ENCODE results near the gene TNFRSF19. TPM values are rescaled to one million over a fixed set of nuclear protein-coding genes. Genes with fewer than 3 reads are reported as not detected.

Gene TNFRSF19
- total and polyA plus RNA-seq, 2 of the 13 experiments (the other 11 are each of a cell fraction or from before 2014, with no cell fraction given), result 75.3 to 77.7 TPM

DNA sequence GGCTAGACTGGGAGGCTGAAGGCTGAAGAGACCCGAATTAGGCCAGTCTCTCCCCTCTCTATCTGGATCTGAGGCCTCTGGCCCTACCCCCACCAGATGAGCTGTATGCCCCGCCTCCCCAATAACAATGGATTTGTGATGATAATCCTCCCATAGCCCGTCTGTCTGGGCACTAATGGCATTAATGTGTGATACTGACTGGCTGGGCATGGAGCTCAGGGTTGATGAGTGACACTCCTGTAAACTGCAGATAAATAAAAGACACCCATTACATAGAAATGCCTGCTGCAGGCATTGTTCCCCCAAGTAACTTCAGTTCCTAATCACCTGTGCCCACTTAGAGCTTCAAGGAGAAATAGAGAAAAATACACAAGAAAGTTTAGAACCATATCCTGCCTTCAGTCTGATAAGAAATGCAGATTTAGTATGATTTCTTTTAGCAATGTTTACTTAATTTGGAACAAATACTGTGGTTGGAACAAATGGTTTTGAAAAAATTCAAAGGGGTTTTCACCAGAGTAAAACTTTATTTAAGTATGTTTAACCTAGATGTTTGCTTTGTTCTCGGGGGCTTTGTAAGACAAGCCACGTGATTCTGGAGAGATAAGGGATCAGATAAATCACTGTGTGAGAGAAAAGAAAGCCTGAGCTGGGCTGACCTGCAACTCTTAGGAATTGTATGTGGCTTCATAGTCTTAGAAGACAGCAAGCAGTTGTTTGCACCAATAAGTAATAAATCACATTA lies 60.3 kb downstream of the TNFRSF19 start (continued):
- TF ChIP-seq, protein P1, sequence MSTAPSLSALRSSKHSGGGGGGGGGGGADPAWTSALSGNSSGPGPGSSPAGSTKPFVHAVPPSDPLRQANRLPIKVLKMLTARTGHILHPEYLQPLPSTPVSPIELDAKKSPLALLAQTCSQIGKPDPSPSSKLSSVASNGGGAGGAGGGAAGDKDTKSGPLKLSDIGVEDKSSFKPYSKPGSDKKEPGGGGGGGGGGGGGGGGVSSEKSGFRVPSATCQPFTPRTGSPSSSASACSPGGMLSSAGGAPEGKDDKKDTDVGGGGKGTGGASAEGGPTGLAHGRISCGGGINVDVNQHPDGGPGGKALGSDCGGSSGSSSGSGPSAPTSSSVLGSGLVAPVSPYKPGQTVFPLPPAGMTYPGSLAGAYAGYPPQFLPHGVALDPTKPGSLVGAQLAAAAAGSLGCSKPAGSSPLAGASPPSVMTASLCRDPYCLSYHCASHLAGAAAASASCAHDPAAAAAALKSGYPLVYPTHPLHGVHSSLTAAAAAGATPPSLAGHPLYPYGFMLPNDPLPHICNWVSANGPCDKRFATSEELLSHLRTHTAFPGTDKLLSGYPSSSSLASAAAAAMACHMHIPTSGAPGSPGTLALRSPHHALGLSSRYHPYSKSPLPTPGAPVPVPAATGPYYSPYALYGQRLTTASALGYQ (CRISPR knock-in tag; IDR thresholded peaks at IDR 0.05), result peak; percentile 67; the same call in 1 of the 2 replicates
- TF ChIP-seq CREM (IDR thresholded peaks at IDR 0.05), result peak; percentile 83
- TF ChIP-seq CREM (CRISPR knock-in tag; IDR thresholded peaks at IDR 0.05), result no peak
- TF ChIP-seq, protein P2, sequence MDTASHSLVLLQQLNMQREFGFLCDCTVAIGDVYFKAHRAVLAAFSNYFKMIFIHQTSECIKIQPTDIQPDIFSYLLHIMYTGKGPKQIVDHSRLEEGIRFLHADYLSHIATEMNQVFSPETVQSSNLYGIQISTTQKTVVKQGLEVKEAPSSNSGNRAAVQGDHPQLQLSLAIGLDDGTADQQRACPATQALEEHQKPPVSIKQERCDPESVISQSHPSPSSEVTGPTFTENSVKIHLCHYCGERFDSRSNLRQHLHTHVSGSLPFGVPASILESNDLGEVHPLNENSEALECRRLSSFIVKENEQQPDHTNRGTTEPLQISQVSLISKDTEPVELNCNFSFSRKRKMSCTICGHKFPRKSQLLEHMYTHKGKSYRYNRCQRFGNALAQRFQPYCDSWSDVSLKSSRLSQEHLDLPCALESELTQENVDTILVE (CRISPR knock-in tag; IDR thresholded peaks at IDR 0.05), result no peak
- no peak for TF ChIP-seq SMAD3 (CRISPR knock-in tag; IDR thresholded peaks at IDR 0.05)
- TF ChIP-seq KDM3A (CRISPR knock-in tag; IDR thresholded peaks at IDR 0.05; ENCODE audit: low read depth), result no peak
- peak; percentile 92 for TF ChIP-seq GFI1 (CRISPR knock-in tag; IDR thresholded peaks at IDR 0.05; ENCODE audit: borderline replicate concordance)
- TF ChIP-seq ZNF598 (CRISPR knock-in tag; IDR thresholded peaks at IDR 0.05; ENCODE audit: borderline replicate concordance), result no peak
- TF ChIP-seq MAFG (CRISPR knock-in tag; IDR thresholded peaks at IDR 0.05), result no peak
- no peak for TF ChIP-seq SALL1 (CRISPR knock-in tag; IDR thresholded peaks at IDR 0.05)
- TF ChIP-seq, protein P3, sequence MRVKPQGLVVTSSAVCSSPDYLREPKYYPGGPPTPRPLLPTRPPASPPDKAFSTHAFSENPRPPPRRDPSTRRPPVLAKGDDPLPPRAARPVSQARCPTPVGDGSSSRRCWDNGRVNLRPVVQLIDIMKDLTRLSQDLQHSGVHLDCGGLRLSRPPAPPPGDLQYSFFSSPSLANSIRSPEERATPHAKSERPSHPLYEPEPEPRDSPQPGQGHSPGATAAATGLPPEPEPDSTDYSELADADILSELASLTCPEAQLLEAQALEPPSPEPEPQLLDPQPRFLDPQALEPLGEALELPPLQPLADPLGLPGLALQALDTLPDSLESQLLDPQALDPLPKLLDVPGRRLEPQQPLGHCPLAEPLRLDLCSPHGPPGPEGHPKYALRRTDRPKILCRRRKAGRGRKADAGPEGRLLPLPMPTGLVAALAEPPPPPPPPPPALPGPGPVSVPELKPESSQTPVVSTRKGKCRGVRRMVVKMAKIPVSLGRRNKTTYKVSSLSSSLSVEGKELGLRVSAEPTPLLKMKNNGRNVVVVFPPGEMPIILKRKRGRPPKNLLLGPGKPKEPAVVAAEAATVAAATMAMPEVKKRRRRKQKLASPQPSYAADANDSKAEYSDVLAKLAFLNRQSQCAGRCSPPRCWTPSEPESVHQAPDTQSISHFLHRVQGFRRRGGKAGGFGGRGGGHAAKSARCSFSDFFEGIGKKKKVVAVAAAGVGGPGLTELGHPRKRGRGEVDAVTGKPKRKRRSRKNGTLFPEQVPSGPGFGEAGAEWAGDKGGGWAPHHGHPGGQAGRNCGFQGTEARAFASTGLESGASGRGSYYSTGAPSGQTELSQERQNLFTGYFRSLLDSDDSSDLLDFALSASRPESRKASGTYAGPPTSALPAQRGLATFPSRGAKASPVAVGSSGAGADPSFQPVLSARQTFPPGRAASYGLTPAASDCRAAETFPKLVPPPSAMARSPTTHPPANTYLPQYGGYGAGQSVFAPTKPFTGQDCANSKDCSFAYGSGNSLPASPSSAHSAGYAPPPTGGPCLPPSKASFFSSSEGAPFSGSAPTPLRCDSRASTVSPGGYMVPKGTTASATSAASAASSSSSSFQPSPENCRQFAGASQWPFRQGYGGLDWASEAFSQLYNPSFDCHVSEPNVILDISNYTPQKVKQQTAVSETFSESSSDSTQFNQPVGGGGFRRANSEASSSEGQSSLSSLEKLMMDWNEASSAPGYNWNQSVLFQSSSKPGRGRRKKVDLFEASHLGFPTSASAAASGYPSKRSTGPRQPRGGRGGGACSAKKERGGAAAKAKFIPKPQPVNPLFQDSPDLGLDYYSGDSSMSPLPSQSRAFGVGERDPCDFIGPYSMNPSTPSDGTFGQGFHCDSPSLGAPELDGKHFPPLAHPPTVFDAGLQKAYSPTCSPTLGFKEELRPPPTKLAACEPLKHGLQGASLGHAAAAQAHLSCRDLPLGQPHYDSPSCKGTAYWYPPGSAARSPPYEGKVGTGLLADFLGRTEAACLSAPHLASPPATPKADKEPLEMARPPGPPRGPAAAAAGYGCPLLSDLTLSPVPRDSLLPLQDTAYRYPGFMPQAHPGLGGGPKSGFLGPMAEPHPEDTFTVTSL (CRISPR knock-in tag; IDR thresholded peaks at IDR 0.05; ENCODE audit: borderline replicate concordance), result no peak
- no peak for TF ChIP-seq ATF7 (IDR thresholded peaks at IDR 0.05)
- no peak for TF ChIP-seq ATF7 (CRISPR knock-in tag; IDR thresholded peaks at IDR 0.05)
- no peak for TF ChIP-seq MXD4 (CRISPR knock-in tag; IDR thresholded peaks at IDR 0.05)
- TF ChIP-seq, protein P4, sequence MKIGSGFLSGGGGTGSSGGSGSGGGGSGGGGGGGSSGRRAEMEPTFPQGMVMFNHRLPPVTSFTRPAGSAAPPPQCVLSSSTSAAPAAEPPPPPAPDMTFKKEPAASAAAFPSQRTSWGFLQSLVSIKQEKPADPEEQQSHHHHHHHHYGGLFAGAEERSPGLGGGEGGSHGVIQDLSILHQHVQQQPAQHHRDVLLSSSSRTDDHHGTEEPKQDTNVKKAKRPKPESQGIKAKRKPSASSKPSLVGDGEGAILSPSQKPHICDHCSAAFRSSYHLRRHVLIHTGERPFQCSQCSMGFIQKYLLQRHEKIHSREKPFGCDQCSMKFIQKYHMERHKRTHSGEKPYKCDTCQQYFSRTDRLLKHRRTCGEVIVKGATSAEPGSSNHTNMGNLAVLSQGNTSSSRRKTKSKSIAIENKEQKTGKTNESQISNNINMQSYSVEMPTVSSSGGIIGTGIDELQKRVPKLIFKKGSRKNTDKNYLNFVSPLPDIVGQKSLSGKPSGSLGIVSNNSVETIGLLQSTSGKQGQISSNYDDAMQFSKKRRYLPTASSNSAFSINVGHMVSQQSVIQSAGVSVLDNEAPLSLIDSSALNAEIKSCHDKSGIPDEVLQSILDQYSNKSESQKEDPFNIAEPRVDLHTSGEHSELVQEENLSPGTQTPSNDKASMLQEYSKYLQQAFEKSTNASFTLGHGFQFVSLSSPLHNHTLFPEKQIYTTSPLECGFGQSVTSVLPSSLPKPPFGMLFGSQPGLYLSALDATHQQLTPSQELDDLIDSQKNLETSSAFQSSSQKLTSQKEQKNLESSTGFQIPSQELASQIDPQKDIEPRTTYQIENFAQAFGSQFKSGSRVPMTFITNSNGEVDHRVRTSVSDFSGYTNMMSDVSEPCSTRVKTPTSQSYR (CRISPR knock-in tag; IDR thresholded peaks at IDR 0.05; ENCODE audit: borderline replicate concordance), result no peak
- TF ChIP-seq, protein P5, sequence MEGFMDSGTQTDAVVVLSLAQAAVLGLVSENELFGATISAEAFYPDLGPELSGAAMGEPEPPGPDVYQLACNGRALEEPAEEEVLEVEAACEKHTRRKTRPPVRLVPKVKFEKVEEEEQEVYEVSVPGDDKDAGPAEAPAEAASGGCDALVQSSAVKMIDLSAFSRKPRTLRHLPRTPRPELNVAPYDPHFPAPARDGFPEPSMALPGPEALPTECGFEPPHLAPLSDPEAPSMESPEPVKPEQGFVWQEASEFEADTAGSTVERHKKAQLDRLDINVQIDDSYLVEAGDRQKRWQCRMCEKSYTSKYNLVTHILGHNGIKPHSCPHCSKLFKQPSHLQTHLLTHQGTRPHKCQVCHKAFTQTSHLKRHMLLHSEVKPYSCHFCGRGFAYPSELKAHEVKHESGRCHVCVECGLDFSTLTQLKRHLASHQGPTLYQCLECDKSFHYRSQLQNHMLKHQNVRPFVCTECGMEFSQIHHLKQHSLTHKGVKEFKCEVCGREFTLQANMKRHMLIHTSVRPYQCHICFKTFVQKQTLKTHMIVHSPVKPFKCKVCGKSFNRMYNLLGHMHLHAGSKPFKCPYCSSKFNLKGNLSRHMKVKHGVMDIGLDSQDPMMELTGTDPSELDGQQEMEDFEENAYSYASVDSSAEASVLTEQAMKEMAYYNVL (CRISPR knock-in tag; IDR thresholded peaks at IDR 0.05; ENCODE audit: borderline replicate concordance), result peak; percentile 82
